Adrenal gland (tissue), 5 donors: Measurements from ENCODE around the gene LCOR.

Experiments
- CTCF ChIP-seq, 6 experiments: fragments of 450-650 bp in 4 of 6; fragments of 200-600 bp in 2 of 6; sonication (generic) in 1 of 6; IDR thresholded peaks; 1 replicate in 5 of 6; 2 replicates in 1 of 6; pipeline versions ENCODE4 v1.5.1 to v1.8.0; 2016 to 2021; ENCODE audit warnings: antibody characterized with exemption in 6 of 6, mild to moderate bottlenecking in 2 of 6, moderate library complexity in 1 of 6
- POLR2A ChIP-seq, 2 donors: fragments of 450-650 bp; IDR thresholded peaks; one replicate each; pipeline ENCODE4 v1.6.1; 2017; ENCODE audit warnings: antibody characterized with exemption in 2 of 2, mild to moderate bottlenecking in 2 of 2, moderate library complexity in 1 of 2
- donor health status: DM: no; HTN: no; CAD: no.

GRCh38 chr10:97001183-97001991, 169.3 kb downstream of the LCOR start:
- TF ChIP-seq POLR2A (IDR thresholded peaks at IDR 0.05) (no peak), CTCF (IDR thresholded peaks at IDR 0.05) (no peak)
